HG02943 (cell line): ENCODE data around the gene CA14.
"Not testable (repeated sequence)": the region's sequence is repeated elsewhere in the genome, so short reads cannot be mapped to it uniquely, and the experiment has no call there.

ENCODE experiments used
- ATAC-seq: cut with Tn5 transposase; IDR thresholded peaks from one replicate; pipeline ENCODE4 v1.9.1; 2021; ENCODE audit warnings: mild to moderate bottlenecking, low read depth, moderate library complexity; ENCODE audit not compliant: unreplicated experiment

The CA14 gene

DNA sequence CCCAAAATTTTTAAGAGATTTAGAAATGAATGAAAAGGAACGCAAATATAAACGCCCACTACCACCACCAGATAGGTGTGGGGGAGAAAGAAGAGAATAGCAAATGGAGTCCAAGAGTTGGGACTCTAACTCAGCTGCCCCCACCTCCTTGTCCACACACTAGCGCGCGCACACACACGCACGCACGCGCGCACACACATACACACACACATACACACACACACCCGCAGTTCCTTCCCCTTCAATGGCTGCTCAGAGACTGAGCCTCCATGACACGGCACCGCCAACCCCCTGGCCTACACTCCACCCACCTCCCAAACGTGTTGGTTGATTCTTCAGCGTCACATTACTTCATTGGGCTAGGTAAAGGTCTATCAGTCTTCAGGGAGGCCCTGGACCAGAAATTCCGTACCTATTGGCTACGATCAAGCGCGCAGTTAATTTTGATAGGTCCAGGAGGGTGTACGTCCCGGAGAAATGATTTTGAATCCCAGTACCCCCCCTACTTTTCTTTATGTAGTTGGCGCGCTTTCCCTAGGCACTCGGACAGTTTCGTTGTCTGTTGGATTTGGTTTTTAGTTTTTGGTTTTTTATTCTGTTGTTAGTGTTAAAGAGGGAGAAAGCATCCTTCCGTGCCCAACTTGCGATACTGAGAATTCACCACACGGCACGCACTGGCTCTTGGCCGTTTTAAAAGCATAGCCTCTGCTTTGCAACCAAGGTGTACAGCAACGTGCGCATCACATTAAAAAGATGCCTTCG is 21.5 kb upstream of the CA14 start, which contains the start of gene ANP32E:
Gene ANP32E, minus strand, starts transcription at position 261 of the 762 bp plus-strand sequence. CDS start 326 bp downstream, outside the sequence.
- peak; percentile 77 for ATAC-seq

DNA sequence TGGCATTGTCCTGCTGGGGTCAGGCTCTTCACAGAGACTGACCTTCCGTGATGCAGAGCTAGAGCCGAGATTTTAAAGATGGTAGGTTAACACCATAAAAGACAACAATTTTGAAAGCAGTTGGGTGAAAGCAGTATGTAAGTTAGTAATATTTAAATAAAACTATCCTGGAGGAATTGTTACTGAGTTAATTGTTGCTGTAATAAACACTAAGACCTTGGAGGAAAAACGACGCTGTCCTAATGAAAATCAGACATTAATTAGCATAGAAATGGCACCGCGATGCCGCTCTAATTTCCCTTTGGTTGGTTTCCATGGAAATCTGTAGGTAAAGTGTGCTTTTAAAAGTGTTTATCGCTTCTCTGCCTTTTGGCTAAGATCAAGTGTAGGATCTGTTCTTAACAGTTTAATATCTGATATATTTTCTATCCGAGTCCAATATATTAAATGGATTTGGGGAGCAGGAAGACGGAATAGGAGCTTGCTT is 20.9 kb upstream of the CA14 start:
- ATAC-seq = no peak

DNA sequence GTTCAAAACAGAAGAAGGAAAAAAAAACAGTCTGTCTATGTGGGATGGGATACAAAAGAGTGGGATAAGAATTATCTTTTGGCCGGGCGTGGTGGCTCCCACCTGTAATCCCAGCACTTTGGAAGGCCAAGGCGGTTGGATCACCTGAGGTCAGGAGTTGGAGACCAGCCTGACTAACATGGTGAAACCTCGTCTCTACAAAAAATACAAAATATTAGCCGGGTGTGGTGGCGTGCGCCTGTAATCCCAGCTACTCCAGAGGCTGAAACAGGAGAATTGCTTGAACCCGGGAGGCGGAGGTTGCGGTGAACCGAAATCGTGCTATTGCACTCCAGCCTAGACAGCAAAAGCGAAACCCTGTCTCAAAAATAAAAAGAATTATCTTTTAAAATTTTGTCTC is 20.4 kb upstream of the CA14 start:
- ATAC-seq = not testable (repeated sequence)

DNA sequence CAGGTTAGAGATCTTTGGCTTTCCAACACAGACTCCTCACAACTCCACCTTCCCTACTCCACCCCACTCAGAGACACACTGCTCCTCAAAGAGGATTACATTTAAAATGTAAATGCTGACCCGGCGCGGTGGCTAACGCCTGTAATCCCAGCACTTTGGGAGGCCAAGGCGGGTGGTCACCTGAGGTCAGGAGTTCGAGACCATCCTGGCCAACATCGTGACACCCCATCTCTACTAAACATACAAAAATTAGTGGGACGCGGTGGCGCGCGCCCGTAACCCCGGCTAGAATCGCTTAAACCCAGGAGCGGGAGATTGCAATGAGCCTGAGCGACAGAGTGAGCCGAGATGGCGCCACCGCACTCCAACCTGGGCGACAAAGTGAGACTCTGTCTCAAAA is 19.8 kb upstream of the CA14 start:
- ATAC-seq = no peak

DNA sequence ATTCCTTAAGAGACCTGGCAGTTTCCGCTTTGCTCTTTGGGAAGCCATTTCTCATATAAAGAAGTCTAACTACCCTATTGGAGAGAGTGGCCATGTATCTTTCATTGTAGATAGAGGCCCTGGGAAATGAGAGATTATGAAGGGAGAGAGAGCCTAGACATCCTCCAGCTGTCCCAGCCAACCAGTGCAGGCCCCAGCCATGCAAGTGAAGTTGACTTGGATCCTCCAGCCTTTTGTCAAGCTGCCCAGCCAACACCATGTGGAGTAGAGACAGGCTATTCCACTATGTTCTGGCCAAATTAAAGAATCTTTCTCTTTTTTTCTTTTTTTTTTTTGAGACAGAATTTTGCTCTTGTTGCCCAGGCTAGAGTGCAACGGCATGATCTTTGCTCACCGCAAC is 14.6 kb upstream of the CA14 start:
- ATAC-seq = no peak

DNA sequence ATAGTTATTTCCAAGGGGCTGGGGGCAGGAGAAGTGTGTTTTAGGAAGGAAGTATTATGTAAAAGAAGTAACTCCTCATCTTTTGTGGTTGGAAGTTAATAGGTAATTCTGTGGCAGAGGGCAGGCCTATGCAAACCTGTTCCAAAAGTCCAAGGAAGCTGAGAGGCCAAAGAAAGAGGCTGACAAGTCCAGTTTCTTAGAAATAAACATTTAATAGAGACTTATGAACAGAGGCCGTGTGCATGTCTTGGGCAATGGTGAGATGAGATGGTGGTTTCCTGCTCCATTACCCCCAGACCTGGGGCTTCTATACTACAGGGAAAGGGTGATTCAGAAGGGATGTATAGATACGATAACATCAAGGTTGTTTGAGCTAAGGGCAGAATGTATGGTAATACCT is 7.6 kb upstream of the CA14 start:
- ATAC-seq = no peak

DNA sequence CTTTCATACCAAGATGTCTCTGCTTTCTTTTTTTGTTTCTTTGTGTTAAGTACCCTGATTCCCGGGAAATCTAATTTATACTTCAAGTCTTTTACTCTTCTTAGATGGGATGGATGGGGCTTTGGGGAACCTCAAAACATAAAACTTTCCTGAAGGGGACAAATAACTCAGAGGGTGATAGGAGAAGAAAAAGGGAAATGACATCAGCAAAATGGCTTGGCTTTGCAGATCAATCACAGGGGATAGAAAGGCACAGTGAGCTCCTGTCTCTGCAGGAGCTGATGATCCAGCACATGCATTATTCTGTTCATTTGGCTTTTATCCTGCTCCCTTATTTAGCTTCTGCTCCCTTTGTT is 1.4 kb upstream of the CA14 start:
- no peak for ATAC-seq

DNA sequence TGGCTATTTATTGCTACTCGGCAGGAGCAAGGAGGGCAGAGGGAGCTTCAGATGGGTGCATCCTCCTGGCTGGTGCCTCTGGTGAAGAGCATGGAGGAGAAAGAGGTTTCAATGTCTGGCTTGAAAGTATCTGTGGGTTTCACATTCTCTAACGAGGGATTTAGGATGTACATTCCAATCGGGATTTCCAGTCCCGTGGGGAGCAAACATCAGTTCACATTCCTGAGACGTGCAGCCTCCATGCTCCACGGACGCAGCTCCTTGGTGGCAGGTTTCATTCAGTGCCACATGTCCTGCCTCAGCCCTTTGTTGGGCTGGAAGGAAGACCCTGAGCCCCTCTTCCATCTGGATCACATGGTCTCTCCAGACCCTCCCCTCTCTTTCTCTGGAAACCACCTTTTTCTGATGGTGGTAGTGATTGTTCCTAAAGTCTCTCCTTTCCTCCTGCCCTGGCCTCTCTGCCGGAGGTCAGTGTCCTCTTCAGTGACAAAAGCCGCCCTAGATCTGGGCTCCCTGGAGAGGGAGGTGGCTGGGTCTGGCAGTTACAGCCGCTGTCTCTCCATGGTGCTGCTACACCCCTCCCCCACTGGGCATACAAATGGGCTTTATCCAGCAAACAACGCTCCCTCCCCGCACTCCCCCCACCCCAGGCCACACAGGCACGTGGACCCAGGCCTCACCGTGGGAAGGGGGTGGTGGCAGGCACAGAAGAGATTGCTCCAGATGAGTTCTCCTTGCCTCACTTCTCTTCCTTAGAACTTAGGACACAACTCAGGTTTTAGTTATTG is 826 bp upstream of the CA14 start:
- no peak for ATAC-seq

DNA sequence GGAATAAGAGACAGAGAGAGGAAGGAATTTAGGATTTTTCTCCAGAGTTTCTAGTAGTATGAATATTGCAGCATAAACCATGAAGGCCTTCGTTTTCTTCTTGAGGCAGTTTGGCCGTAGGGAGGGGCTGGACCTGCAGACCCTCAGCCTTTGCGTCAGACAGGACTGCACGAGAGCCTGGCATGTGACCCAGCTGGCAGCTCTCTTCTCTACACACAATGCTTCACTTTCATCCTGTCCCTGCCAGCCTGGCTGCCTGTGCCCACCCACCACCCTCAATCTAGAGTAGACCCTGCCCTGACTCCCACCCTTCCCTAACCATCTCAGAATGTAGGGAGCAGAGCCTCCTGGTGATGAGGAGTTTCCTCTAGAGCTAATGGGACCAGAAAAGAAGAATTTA is 1.6 kb downstream of the CA14 start:
- ATAC-seq = no peak

DNA sequence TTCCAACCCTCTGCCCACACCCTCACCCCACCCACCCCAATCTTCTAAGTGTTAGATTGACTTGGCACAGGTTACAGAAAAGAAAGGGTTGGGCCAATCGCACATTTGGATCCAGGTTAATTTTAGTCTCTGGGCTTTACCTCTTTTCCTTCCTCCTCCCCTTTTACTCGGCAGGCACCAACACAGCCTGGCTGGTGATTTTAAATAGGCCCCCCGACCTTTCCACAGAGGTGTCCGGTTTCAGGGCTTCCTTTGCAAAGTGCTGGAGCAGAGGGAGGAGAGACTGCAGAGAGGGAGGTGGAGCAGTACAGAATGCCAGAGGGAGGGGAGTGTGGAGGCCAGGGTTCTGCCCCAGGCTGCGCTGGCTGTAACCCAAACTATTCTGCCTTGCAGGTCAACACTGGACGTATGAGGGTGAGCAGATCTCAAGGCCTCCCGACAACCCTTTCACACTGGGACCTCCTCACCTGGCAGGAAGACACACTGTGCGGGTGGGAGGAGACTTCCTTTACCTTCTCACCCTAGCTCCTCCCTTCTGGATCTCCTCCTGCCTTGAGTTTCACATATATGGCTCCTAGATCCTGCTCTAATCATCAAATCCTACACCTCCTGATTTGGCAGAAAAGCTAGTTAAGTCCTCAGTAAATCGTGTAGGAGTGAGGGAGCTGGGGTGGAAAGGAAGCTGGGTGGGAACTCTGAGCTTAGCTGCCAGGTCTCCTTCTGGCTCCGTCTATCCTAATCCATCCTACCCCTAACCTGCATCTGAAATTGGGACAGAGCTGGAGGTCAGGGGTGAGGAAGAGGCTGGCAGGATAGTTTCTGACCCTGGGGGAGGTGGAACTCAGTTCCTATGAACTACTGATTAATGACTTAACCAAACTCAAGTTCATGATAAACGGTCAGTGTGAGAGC is 2.4 kb downstream of the CA14 start:
- no peak for ATAC-seq

DNA sequence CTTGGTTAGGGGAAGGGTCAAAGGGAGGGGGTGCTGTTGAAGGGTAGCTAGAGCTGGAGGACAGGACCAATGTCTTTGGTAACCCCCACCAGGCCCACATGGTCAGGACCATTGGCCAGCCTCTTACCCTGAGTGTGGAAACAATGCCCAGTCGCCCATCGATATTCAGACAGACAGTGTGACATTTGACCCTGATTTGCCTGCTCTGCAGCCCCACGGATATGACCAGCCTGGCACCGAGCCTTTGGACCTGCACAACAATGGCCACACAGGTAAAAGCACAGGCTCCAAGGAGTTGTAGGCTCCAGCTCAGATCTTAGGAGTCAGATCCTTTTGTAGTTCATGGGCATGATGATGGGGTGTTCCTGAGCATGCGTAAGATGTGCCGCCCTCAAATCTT is 3.8 kb downstream of the CA14 start:
- no peak for ATAC-seq

DNA sequence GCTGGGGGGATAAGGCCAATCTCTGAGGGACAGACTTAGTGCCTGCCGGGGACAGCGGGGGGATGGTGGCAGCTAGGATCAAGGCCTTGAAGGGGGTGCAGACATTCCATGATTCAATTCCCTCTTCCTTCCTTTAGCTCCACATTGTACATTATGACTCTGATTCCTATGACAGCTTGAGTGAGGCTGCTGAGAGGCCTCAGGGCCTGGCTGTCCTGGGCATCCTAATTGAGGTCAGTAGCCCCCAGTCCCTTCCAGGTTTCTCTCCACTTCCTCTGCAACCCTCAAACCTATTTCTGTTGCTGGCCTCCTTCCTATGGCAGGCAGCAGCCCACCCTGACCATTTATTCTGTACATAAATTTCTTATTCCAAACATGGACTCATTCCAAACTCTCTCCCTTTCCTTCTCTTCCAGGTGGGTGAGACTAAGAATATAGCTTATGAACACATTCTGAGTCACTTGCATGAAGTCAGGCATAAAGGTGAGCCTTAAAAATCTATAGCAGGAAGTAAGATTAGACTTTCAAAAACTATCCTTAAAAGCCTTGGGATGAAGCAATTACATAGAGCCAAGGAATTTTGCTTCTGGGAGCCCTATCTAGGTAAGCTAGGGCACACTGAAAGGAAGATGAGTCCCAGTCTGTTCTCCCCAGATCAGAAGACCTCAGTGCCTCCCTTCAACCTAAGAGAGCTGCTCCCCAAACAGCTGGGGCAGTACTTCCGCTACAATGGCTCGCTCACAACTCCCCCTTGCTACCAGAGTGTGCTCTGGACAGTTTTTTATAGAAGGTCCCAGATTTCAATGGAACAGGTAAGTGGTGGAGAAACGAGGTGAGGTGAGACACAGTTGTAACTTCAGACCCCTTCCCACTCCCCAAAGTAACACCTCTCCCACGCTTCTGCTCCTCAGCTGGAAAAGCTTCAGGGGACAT is 5.1 kb downstream of the CA14 start:
- ATAC-seq = no peak

DNA sequence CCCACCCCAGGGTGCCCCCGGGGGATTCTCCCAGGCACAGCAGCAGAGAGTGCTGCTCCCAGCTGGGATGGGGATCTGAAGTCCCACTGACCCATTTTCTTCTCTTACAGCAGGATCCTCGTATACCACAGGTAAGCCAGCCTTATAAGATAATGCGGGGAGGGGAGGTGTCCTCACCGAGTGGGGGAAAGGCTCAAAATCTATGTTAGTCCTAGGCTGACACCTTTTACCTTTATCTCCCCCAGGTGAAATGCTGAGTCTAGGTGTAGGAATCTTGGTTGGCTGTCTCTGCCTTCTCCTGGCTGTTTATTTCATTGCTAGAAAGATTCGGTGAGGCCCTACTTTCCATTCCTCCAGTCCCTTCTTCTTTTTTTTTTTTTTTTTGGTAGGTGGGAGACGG is 6.0 kb downstream of the CA14 start:
- no peak for ATAC-seq

DNA sequence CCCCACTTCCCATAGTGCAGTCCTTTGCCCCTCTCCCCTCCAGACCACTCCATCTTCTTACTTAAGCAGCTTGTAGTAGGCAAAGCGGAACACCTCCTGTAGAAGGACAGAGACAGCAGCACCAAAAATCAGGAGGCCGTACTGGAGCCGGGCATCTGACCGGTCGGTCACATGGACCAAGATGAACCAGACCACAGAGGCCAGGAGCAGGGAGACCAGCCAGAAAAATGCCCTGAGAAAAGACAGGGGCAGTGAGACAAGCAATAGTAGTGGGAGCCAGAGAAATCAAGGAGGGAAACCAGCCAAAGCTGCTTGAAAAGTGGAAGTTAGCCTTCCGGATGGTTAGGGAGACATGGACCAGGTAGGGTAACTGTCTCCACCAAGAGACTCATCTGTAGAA is 10.3 kb downstream of the CA14 start:
- no peak for ATAC-seq

DNA sequence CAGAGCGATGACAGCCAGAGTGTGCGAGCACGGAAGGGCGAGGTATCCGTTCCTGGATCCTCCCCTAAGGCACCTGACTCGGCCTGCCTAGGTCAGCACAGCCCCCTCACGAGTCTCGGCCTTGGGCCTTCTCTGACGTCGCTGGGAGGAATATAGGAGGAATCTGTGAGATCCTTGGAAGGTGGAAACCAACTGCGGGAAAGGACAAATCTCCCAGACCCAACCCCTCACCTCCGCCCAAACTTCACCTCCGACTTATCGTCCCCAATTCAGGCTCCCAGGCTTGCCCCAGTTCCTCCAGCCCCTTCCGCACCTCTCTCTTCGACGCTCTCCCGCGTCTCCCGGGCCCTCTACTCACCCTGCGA is 10.7 kb downstream of the CA14 start:
- ATAC-seq = peak; percentile 15

DNA sequence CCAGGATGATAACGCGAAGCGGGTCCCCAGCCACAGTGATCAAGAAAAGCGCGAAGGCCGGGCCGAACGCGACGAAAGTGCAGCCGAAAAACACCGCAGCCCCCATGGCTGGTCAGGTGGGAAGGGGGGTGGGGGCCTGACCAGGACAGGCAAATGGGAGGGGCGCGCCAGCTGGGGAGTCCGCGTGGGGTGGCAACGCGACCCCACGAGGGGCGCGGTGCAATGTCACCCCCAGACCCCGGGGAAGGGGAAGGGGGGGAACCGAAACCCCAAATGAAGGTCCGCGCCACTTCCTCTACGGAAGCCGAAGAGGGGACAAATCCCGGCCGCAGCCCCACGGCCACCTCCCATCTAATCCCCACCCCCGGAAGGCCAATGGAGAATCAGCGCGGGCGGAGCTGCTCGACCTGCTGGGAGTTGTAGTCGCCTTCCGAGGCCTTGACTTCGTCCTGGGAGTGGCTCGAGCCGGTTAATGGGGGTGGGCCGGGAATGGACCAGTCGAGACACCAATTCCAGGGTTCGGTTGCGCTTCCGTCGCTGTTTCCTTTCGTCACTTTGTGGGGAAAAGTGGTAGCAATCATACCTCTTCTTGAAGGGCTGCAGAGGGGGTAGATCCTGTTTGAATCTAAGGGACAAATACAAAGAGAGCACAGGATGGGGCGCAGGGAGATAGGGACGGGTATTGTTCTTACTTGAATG is 11.3 kb downstream of the CA14 start, which contains the start of gene APH1A:
Gene APH1A, minus strand, starts transcription at position 312 of the 699 bp plus-strand sequence. Its CDS starts 206 bp downstream, at position 106.
- peak; percentile 86 for ATAC-seq

DNA sequence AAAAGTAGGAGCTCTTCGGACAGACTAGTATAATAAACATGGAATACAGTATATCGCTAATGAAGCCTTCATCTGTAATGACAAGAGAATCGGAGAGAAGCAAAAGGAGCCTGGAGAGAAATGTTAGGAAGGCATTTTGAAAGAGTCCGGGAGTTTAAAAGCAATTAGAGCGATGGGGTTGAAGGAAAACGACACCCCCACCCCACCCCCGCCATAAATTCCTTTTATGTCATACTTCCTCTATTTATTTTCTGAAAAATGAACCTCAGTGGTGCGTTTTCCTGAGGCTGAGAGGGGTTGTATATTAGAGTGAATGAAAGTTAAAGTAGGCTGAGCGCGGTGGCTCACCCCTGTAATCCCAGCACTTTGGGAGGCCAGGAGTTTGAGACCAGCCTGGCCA is 11.9 kb downstream of the CA14 start:
- ATAC-seq = no peak

DNA sequence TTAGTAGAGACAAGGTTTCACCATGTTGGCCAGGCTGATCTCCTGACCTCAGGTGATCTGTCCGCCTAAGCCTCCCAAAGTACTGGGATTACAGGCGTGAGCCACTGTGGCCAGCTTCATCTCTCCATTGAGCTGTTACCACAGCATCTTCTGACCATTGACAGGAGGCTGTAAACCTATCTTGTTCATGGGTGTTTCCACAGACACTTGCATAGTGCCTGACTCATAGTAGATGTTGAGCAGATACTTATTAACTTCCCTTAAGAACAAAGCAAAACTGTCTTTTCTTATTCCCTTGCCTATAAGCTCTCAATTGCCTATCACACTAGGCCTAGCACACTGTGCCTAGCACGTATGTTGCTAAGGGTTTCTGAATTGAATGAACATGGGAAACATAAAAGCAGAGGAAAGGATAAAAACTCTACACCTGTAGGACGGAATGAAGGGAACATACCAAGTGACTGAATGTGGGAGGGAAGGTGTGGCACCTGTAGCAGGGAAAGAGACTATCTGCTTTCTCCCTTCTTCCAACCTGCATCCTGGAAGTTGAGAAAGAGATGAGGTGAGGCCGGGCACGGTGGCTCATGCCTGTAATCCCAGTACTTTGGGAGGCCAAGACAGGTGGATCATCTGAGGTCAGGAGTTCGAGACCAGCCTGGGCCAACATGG is 13.9 kb downstream of the CA14 start:
- ATAC-seq = no peak

DNA sequence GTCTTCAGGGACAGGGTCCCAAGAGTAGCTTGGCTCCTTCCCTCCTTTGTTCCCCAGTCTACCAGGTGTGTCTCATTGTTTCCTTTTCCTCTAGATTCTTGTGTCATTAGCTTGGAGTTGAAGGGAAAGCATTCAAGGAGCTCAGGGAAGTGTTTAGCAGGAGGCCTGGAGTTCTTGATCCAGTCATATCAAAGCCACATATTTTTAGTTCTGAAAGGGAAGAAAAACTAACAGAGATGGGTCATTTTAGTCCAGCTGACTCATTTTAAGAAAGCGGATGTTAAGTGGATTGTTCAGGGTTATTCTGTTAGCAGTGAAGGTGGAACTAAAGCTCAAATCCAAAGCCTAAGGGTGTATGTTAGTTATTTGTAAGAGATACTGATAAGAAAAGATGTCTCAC is 15.7 kb downstream of the CA14 start:
- ATAC-seq = no peak
